IPS-15b (cell line): ENCODE measurements around the gene GRID1.

ENCODE experiments used
- H3K27me3 ChIP-seq: one replicate; pipeline ENCODE4 v1.6.1; 2013; ENCODE audit warnings: low read length; ENCODE audit not compliant: control insufficient read depth, insufficient read depth
- H3K36me3 ChIP-seq: one replicate; pipeline ENCODE4 v1.6.1; 2013; ENCODE audit warnings: low read length; ENCODE audit not compliant: control insufficient read depth, insufficient read depth
- H3K4me1 ChIP-seq: one replicate; pipeline ENCODE4 v1.6.1; 2013; ENCODE audit warnings: mild to moderate bottlenecking, low read length; ENCODE audit not compliant: control insufficient read depth, insufficient read depth
- H3K4me3 ChIP-seq: one replicate; pipeline ENCODE4 v1.5.1; 2013; ENCODE audit warnings: low read depth, low read length
- H3K9ac ChIP-seq: one replicate; pipeline ENCODE4 v1.6.1; 2013; ENCODE audit warnings: low read depth, mild to moderate bottlenecking, low read length
- H3K9me3 ChIP-seq: one replicate; pipeline ENCODE4 v1.6.1; 2013; ENCODE audit warnings: mild to moderate bottlenecking, low read length; ENCODE audit not compliant: control insufficient read depth, insufficient read depth

GRID1 gene

DNA sequence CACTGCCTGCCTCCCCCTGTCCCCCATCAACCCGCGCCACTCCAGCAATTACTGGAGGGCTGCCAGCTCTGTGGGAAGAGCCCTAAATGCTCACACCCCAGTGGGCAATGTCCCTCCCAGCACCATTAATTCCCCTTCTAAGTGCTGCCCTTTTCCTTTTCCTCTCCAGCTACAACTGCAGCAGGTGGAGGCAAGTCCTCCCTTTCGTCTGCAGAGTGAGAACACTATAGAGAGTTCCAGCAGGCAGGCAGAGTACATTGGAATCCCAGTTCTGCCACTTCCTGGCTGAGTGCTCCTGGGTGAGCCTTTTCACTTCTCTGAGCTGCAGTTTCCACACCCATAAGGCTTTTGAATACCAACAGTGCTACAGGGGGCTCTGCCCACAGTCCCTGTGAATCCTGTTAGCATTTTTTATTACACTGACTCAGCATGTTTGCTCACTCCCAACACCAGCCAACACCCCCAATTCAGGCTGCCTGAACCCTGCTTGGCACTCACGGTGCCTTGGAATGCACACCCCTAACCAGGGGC, 447.0 kb downstream of the GRID1 start:
- Histone ChIP-seq H3K9ac (no peak overlapping the region), H3K4me3 (no peak overlapping the region), H3K9me3 (no peaks in the 10 kb centered on the region), H3K36me3 (no peaks in the 10 kb centered on the region), H3K27me3 (no peaks in the 10 kb centered on the region), H3K4me1 (no peaks in the 10 kb centered on the region)

DNA sequence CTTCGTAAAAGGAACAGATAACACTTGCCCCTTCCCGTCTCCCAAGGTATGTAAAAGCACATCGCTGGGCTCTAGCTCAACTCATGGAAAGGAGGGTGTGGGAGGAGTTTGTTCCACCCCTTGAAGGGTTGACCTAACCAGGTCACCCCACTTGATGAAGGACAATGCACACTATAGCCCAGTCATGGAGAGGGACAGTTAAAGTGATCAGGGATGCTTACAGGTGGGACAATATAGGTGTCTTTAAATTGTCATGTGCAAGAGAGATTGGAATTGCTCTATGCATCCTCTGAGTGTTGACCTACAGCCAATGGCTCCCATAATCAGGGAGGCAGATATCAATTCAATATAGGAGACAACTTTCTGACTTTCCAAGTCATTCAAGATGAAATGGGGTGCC, 448.2 kb downstream of the GRID1 start:
- H3K4me1 ChIP-seq = no peaks in the 10 kb centered on the region
- no peak overlapping the region for H3K9ac ChIP-seq
- no peak overlapping the region for H3K4me3 ChIP-seq
- no peaks in the 10 kb centered on the region for H3K36me3 ChIP-seq
- H3K27me3 ChIP-seq = no peaks in the 10 kb centered on the region
- no peaks in the 10 kb centered on the region for H3K9me3 ChIP-seq

DNA sequence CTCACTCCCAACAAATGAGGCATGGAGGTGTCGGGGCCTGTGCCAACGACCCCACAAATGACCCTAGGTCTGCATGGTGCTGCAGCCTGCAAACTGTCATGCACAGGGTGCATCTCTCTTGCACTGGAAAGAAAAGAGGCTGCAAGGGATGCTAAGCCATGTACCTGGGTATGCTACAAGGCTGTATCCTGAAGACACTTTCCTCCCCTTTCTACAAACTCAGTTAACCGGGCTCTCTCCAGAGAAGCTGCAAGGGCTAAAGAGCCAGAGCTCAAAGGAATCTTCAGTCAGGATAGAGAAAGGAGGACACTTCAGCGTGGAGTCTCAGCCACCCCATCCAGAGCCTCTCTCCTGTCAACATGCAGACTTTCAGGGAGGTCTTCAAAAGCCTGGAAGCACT, 449.0 kb downstream of the GRID1 start:
- H3K36me3 ChIP-seq = no peaks in the 10 kb centered on the region
- no peaks in the 10 kb centered on the region for H3K4me1 ChIP-seq
- H3K9me3 ChIP-seq = no peaks in the 10 kb centered on the region
- no peak overlapping the region for H3K4me3 ChIP-seq
- H3K9ac ChIP-seq = no peak overlapping the region
- no peaks in the 10 kb centered on the region for H3K27me3 ChIP-seq

DNA sequence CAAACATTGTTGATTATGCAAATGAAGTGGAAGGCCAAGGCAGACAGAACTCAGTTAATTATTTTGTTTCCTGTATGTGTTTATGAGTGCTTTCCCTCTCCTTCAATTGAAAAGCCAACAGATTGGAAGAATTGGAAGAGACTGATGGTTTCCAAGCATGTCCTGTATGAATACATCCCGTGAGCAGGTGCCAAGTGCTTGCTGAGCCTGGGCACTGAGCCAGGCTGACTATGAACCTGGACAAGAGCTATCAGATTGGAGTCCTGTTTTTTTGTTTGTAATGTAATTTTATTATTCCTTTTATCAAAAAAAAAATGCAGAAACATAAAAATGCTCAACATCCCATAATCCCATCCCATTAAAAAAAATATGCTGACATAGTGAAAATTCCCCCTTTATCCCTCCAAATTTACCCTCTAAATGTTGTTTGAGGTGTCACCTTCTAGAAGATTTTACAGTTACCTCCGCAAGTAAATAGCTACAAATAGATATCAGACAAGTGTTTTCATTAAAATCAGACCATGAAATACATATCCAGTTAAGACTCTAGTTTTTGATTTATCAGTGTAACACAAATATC, 449.5 kb downstream of the GRID1 start:
- Histone ChIP-seq H3K9me3 (no peaks in the 10 kb centered on the region), H3K4me1 (no peaks in the 10 kb centered on the region), H3K9ac (no peak overlapping the region), H3K27me3 (no peaks in the 10 kb centered on the region), H3K36me3 (no peaks in the 10 kb centered on the region), H3K4me3 (no peak overlapping the region)

DNA sequence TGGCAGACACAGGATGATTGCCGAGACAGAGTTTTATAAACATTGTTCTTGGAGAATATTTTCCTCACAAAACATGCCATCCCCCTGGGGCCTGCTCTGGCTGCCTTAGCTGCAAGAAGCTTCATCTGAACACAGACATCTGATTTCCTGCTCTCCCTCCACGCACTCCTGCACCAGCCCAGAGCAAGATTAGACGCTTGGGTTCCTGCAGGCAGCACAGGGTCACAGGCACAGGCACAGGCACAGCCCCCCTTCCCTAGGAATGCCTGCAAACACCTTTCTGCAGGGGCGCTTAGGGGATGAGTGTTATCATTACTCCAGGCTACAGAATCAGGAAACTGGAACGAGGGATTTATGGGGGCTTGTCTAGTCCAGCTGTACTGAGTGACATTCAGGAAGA, 450.3 kb downstream of the GRID1 start:
- Histone ChIP-seq H3K4me3 (no peak overlapping the region), H3K36me3 (no peaks in the 10 kb centered on the region), H3K27me3 (no peaks in the 10 kb centered on the region), H3K4me1 (no peaks in the 10 kb centered on the region), H3K9ac (no peak overlapping the region), H3K9me3 (no peaks in the 10 kb centered on the region)

DNA sequence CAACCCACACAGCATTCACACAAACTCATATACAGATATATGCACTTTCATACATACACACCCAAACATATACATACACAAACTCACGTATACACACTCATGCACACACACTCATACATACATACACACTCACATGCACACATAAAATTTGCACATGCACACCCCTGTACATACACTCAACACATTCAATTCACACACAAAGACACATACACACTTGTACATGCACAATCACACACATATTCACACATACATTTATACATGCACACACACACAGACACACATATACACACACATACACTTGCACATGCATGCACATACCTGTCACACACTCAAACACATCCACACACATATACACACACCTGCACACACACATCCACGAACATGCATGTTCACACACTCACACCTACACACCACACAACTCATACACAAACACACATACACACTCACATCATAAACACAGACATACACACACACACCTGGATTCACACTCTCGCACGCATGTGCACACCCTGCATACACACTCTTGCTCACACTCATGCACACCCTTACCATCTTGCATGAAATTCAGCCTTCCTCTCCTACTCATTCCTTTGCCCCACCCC, 451.2 kb downstream of the GRID1 start:
- no peaks in the 10 kb centered on the region for H3K9me3 ChIP-seq
- H3K4me3 ChIP-seq = no peak overlapping the region
- H3K36me3 ChIP-seq = no peaks in the 10 kb centered on the region
- no peak overlapping the region for H3K9ac ChIP-seq
- no peaks in the 10 kb centered on the region for H3K27me3 ChIP-seq
- no peaks in the 10 kb centered on the region for H3K4me1 ChIP-seq

DNA sequence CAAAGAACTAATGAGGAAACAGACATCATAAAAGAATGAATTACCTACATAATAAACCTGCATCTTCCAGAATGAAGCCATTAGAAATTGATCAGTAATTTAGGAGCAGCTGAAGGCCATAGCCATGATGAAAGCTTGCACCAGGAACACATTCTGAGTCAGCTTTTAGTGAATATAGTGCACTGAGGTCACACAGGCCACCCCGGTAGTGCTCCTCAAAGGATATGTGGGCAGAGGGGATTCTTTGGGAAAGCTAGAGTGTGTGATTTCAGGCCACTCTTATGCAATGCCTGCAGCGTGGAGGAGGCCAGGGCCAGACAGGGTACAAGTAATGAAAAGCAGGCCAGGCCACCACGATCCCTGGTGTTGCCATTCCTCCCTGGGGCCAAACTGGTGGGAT, 451.9 kb downstream of the GRID1 start:
- Histone ChIP-seq H3K4me3 (no peak overlapping the region), H3K9me3 (no peaks in the 10 kb centered on the region), H3K4me1 (no peaks in the 10 kb centered on the region), H3K9ac (no peak overlapping the region), H3K36me3 (no peaks in the 10 kb centered on the region), H3K27me3 (no peaks in the 10 kb centered on the region)

DNA sequence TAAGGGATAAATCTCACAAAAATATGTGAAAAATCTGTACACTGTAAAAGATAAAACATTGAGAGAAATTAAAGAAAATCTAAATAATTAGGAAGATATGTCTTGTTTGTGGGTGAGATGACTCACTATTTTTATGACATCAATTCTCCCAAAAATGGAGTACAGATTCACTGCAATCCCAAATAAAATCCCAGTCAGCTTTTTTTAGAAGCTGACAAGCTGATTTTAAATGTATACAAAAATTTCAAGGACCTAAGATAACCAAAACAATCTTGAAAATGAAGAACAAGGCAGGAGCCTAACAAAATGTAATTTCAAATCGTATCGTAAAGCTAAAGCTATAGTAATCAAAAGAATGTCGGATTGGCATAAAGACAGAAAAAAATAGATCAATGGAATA, 458.1 kb downstream of the GRID1 start:
- H3K9me3 ChIP-seq = no peaks in the 10 kb centered on the region
- H3K4me3 ChIP-seq = no peak overlapping the region
- H3K36me3 ChIP-seq = no peaks in the 10 kb centered on the region
- no peak overlapping the region for H3K9ac ChIP-seq
- no peaks in the 10 kb centered on the region for H3K27me3 ChIP-seq
- H3K4me1 ChIP-seq = no peaks in the 10 kb centered on the region

DNA sequence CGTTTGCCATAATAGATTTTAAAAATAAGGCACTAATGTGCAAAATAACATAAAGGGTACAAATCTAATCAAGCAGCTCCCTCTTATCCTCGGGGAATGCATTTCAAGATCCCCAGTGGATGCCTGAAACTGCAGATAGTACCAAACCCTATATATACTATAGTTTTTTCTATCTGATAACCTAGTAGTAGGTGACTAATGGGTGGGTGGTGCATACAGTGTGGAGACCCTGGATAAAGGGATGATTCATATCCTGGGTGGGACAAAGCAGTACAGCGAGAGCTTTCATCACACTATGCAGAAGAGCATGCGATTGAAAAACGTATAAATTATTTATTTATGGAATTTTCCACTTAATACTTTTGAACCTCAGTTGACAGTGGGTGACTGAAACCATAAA, 464.5 kb downstream of the GRID1 start:
- no peak overlapping the region for H3K9ac ChIP-seq
- no peak overlapping the region for H3K4me3 ChIP-seq
- no peaks in the 10 kb centered on the region for H3K36me3 ChIP-seq
- H3K9me3 ChIP-seq = no peaks in the 10 kb centered on the region
- no peaks in the 10 kb centered on the region for H3K27me3 ChIP-seq
- no peaks in the 10 kb centered on the region for H3K4me1 ChIP-seq

DNA sequence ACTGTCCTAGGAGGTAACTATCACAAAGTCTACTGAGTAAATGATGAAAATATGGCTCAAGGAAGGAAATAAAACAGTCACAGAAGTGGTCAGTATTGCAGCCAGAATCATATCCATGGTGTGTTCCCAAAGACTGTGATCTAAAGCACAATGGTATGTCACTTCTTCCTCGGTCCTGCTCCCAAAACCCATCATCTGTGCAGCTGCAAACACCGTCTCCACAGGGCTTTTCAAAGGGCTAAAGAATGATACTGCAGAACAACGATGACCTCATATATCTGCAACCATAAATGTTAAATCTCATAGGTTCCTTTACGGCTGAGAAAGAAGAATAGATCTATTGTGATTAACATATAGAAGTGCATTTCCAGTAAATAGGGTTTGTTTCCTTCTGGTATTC, 465.0 kb downstream of the GRID1 start:
- H3K9me3 ChIP-seq = no peaks in the 10 kb centered on the region
- H3K36me3 ChIP-seq = no peaks in the 10 kb centered on the region
- no peaks in the 10 kb centered on the region for H3K27me3 ChIP-seq
- H3K9ac ChIP-seq = no peak overlapping the region
- H3K4me1 ChIP-seq = no peaks in the 10 kb centered on the region
- H3K4me3 ChIP-seq = no peak overlapping the region

DNA sequence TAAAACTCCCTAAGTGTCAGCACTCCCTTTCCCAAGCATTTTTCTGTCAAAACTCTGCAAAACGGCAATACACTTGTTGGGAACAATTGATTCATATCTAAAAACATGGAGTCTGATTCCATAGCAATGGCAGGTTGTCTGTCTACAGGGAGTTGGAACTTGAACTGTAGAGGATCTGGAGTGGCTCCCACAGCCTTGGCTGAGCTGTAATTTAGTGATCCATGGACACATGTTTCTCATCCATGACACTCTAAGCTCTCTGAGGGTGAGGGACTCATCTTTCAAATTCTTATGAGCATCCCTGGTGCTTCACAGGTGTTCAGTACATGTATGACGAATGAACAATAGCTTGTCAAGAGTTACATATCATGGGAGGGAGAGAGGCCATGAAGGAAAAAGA, 466.1 kb downstream of the GRID1 start:
- Histone ChIP-seq H3K4me1 (no peaks in the 10 kb centered on the region), H3K9ac (no peak overlapping the region), H3K36me3 (no peaks in the 10 kb centered on the region), H3K9me3 (no peaks in the 10 kb centered on the region), H3K4me3 (no peak overlapping the region), H3K27me3 (no peaks in the 10 kb centered on the region)

DNA sequence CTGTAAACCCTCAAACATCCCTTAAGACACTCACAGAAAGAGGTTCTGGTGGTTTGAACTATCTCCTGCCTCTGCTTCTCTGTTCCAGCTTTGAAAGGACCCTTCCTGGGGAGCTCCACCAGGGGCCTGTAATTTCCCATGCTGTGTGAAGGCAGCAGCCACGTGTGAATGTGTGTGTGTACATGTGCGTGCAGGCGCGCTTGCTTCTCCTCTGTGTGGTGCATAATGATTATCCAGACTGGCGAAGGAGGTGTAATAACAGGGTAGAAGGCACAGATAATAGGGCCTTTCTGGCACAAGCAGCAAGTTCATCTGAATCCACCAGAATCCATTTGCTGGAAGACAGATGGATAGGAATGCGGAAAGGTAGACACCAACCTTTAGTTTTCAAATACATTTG, 466.5 kb downstream of the GRID1 start:
- H3K36me3 ChIP-seq = no peaks in the 10 kb centered on the region
- no peaks in the 10 kb centered on the region for H3K27me3 ChIP-seq
- H3K9me3 ChIP-seq = no peaks in the 10 kb centered on the region
- no peak overlapping the region for H3K9ac ChIP-seq
- no peak overlapping the region for H3K4me3 ChIP-seq
- no peaks in the 10 kb centered on the region for H3K4me1 ChIP-seq
